HG03520 (cell line): ENCODE measurements around the gene EPC2.

Source experiments
- ATAC-seq: cut with Tn5 transposase; IDR thresholded peaks from one replicate; pipeline ENCODE4 v1.9.1; 2021; ENCODE audit warnings: mild to moderate bottlenecking, moderate library complexity; ENCODE audit not compliant: unreplicated experiment

EPC2 gene

GRCh38 chr2:148802448-148803220, 158.1 kb downstream of the EPC2 start:
- no peak for ATAC-seq

GRCh38 chr2:148810081-148810480, 165.5 kb downstream of the EPC2 start:
- ATAC-seq: no peak

GRCh38 chr2:148812306-148812705, 167.8 kb downstream of the EPC2 start:
- no peak for ATAC-seq

- peak; percentile 99 for ATAC-seq
These were observed 169.1 kb downstream of the EPC2 start for GRCh38 chr2:148813603-148814065.

- peak; percentile 7 for ATAC-seq
These were observed 169.8 kb downstream of the EPC2 start for GRCh38 chr2:148814143-148814859.

GRCh38 chr2:148814860-148815419, 170.4 kb downstream of the EPC2 start:
- no peak for ATAC-seq

- no peak for ATAC-seq
These were observed 171.6 kb downstream of the EPC2 start for GRCh38 chr2:148816176-148816575.

GRCh38 chr2:148817210-148817708, 172.7 kb downstream of the EPC2 start:
- ATAC-seq: no peak

- ATAC-seq: no peak
These were observed 174.6 kb downstream of the EPC2 start for GRCh38 chr2:148819019-148819585.

GRCh38 chr2:148824190-148824589, 179.6 kb downstream of the EPC2 start:
- ATAC-seq: no peak

- no peak for ATAC-seq
These were observed 182.2 kb downstream of the EPC2 start for GRCh38 chr2:148826791-148827190.

GRCh38 chr2:148828941-148829340, 184.4 kb downstream of the EPC2 start:
- no peak for ATAC-seq

- no peak for ATAC-seq
These were observed 185.1 kb downstream of the EPC2 start for GRCh38 chr2:148829618-148830017.

- no peak for ATAC-seq
These were observed 188.1 kb downstream of the EPC2 start for GRCh38 chr2:148832637-148833036.
